Transverse colon (tissue), 4 donors: ENCODE data around the gene TNFRSF8. TPM values are rescaled to one million over a fixed set of nuclear protein-coding genes. Genes with fewer than 3 reads are reported as not detected.

Source experiments
- DNase-seq: peaks from one replicate; pipeline ENCODE4 v3.0.0-alpha.2; 2019
- H3K27ac ChIP-seq, 4 donors: fragments of 200-600 bp; sonication (generic); 2 replicates each; pipeline ENCODE4 v1.5.1; 2016 to 2018; ENCODE audit warnings: inconsistent platforms in 4 of 4
- H3K27me3 ChIP-seq: fragments of 200-600 bp; sonication (generic); 2 replicates; pipeline ENCODE4 v1.5.1; 2017; ENCODE audit warnings: inconsistent platforms
- H3K36me3 ChIP-seq, 4 donors: fragments of 200-600 bp; sonication (generic); 2 replicates each; pipeline ENCODE4 v1.5.1; 2017 to 2019; ENCODE audit warnings: inconsistent platforms in 4 of 4
- H3K4me1 ChIP-seq, 4 donors: fragments of 200-600 bp; sonication (generic); 2 replicates each; pipeline ENCODE4 v1.5.1; 2017 to 2020; ENCODE audit warnings: inconsistent platforms in 4 of 4
- H3K4me3 ChIP-seq, 4 donors: fragments of 200-600 bp; sonication (generic); 1 replicate in 1 of 4; 2 replicates in 3 of 4; pipeline versions ENCODE4 v1.5.1 to v1.6.1; 2017 to 2019; ENCODE audit warnings: inconsistent platforms in 4 of 4
- H3K9me3 ChIP-seq, 2 donors: fragments of 200-600 bp; sonication (generic); 2 replicates each; pipeline ENCODE4 v1.5.1; 2017 to 2019; ENCODE audit warnings: inconsistent platforms in 2 of 2
- CTCF ChIP-seq, 5 experiments: fragments of 200-600 bp in 3 of 5; fragments of 450-650 bp in 2 of 5; sonication (generic) in 3 of 5; IDR thresholded peaks; 1 replicate in 2 of 5; 2 replicates in 3 of 5; pipeline ENCODE4 v1.5.1; 2016 to 2017; ENCODE audit warnings: antibody characterized with exemption in 5 of 5, inconsistent platforms in 3 of 5, mild to moderate bottlenecking in 2 of 5, moderate library complexity in 1 of 5
- EP300 ChIP-seq: sonication (generic); formaldehyde crosslinking; IDR thresholded peaks from one replicate; pipeline ENCODE4 v1.6.1; 2017; ENCODE audit warnings: antibody characterized with exemption, low read depth
- POLR2A ChIP-seq: fragments of 450-650 bp; IDR thresholded peaks from one replicate; pipeline ENCODE4 v1.6.1; 2016; ENCODE audit warnings: antibody characterized with exemption, mild to moderate bottlenecking, moderate library complexity
- POLR2AphosphoS5 ChIP-seq, 3 donors: sonication (generic); formaldehyde crosslinking; IDR thresholded peaks; one replicate each; pipeline ENCODE4 v1.6.1; 2016; ENCODE audit warnings: antibody characterized with exemption in 3 of 3
- WGBS, 2 donors: methylation state at CpG; one replicate each; pipeline ENCODE4 v1.1.5; 2018; ENCODE audit warnings: low coverage in 1 of 2; 5-methylcytosine and 5-hydroxymethylcytosine counted together
- in situ Hi-C, 4 donors: fragments of 200-750 bp; cut with MboI; loops; one replicate each; pipeline versions ENCODE4 v1.15.0 to v1.15.1; 2017; ENCODE audit warnings: low sequenced_read_pairs in 3 of 4, low pct_ligation_motif_present in 1 of 4, low pct_unique_long_range_greater_than_20kb in 1 of 4
- intact Hi-C: fragments of 100-400 bp; cut with DNase I; formaldehyde crosslinking; loops from one replicate; pipeline ENCODE4 v1.15.1; 2023; ENCODE audit warnings: low total_unique reads
- total RNA-seq, 4 donors: library from RNA; depleted of rRNA; stranded (reverse); fragments of >200 nt; gene quantifications; one replicate each; pipeline ENCODE4 v1.1.0, GENCODE V29; 2016

The TNFRSF8 gene
- total RNA-seq, 4 donors from 2014 or later, result 0.16 TPM; not detected in 3

DNA sequence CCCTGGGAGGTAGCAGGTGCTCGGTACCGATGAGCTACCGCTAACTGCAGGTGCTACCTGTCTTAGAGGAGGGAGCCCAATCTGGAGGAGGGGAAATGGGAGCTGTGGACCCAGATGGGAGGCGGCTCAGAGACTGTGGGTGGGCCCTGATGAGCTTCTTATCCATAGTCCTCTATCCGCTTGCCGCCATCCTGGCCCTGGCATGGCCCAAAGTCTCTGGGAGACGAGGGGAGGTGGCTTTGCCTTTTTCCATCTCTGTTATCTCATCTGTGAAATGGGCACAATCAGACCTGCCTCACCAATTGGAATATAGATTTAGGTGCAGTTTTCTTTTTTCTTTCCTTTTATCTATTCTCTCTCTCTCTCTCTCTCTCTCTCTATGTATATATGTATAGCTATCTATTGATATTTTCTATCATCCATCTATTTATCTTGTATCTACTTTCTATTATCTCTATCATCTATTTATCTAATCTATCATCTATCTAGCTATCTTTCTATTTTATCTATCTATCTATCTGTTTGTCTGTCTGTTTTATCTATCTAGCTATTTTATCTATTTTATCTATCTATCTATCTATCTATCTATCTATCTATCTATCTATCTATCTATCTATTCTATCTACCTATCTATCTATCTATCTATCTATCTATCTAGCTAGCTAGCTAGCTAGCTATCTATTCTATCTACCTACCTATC, 120.1 kb downstream of the TNFRSF8 start:
- in situ Hi-C loops (no loop called here), intact Hi-C loops (no loop called here)
- Histone ChIP-seq H3K4me3 (no peak overlapping the region), H3K27ac (peak overlapping the region; percentile 80 to 87 (median 82)), H3K9me3 (no peaks in the 10 kb centered on the region), H3K27me3 (no peaks in the 10 kb centered on the region), H3K4me1 (peaks cover 19 to 67% (median 52%) of the 10 kb centered on the region in 4 donors), H3K36me3 (no peaks in the 10 kb centered on the region)
- 82 to 100% methylated on average over 2 to 7 of the region's 7 CpGs for WGBS, 2 donors
- no peak for DNase-seq
- TF ChIP-seq CTCF (IDR thresholded peaks at IDR 0.05) (no peak), POLR2AphosphoS5 (IDR thresholded peaks at IDR 0.05) (no peak)

DNA sequence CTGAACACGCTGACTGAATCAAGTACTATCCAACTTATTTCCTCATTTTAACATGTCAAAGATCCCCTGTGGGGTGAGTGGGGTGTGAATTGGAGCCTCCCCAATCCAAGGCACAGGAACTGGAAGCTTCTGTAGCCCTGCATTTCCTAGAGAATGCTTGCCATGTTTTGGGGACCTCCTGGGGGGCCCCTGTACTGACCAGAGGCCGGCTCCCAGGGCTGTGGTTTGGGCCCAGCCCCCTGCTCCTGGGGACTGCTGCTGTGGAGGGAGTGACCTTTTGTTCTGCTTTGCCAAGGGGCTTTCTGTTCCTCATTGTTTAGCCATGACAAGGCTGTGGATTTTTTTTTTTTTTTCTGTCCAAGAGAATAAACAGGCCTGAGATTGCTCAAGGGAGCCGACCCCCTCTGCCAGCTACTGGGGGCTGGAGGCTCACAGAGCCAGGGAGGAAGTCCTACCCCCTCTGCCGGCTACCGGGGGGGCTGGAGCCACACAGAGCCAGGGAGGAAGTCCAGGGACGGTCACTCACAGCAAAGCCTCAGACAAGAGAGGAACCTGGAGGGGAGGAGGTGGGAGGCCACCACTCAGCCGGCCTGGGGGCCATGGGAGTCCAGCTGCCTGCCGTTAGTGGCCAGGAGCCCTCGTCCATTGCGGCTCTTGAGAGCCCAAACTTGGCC, 121.0 kb downstream of the TNFRSF8 start:
- peak; percentile 16 for TF ChIP-seq EP300
- peak in 2 of 5 experiments; percentile 9 for TF ChIP-seq CTCF (IDR thresholded peaks at IDR 0.05)
- peak; percentile 48 to 76 (median 69) for TF ChIP-seq POLR2AphosphoS5 (IDR thresholded peaks at IDR 0.05)
- TF ChIP-seq POLR2A, result peak; percentile 27
- Histone ChIP-seq H3K27me3 (no peaks in the 10 kb centered on the region), H3K27ac (peak overlapping the region; percentile 80 to 87 (median 82)), H3K4me1 (peaks cover 13 to 67% (median 49%) of the 10 kb centered on the region in 4 donors), H3K9me3 (no peaks in the 10 kb centered on the region), H3K36me3 (no peaks in the 10 kb centered on the region), H3K4me3 (peak overlapping the region in 2 of 4 donors; percentile 0 to 3)
- intact Hi-C loops (no loop called here), in situ Hi-C loops (no loop called here)
- peak; percentile 73 for DNase-seq
- WGBS, 2 donors, result 25 to 60% methylated on average over 1 to 6 of the region's 10 CpGs

- Histone ChIP-seq H3K27me3 (no peaks in the 10 kb centered on the region), H3K36me3 (no peaks in the 10 kb centered on the region), H3K9me3 (no peaks in the 10 kb centered on the region), H3K27ac (peak overlapping the region; percentile 80 to 87 (median 82)), H3K4me1 (peaks cover 13 to 58% (median 44%) of the 10 kb centered on the region in 4 donors), H3K4me3 (no peak overlapping the region)
- DNase-seq, result no peak
- WGBS, 2 donors, result 41 to 81% methylated on average over 4 to 9 of the region's 19 CpGs
- intact Hi-C loops, result no loop called here
- TF ChIP-seq POLR2A, result no peak
- in situ Hi-C loops, result no loop called here
Measured at GRCh38 chr1:12185036-12185917, 122.2 kb downstream of the TNFRSF8 start.

GRCh38 chr1:12185918-12186678, 123.0 kb downstream of the TNFRSF8 start:
- no peak overlapping the region for H3K4me3 ChIP-seq
- H3K9me3 ChIP-seq, result no peaks in the 10 kb centered on the region
- TF ChIP-seq EP300 (no peak), POLR2AphosphoS5 (IDR thresholded peaks at IDR 0.05) (no peak), POLR2A (no peak), CTCF (IDR thresholded peaks at IDR 0.05) (no peak)
- in situ Hi-C loops (no loop called here), intact Hi-C loops (no loop called here)
- 69% methylated on average over 13 of the region's 13 CpGs; no CpG with 5 or more reads in 1 of the 2 donors for WGBS, 2 donors
- no peaks in the 10 kb centered on the region for H3K27me3 ChIP-seq
- H3K36me3 ChIP-seq, result no peaks in the 10 kb centered on the region
- peak overlapping the region; percentile 80 to 87 (median 82) for H3K27ac ChIP-seq
- peaks cover 13 to 50% (median 40%) of the 10 kb centered on the region in 4 donors for H3K4me1 ChIP-seq
- no peak for DNase-seq
